HG03095 (cell line): ENCODE measurements around the gene VWA8.
"Not testable (repeated sequence)": the region's sequence is repeated elsewhere in the genome, so short reads cannot be mapped to it uniquely, and the experiment has no call there.

Experiments used
- ATAC-seq: cut with Tn5 transposase; IDR thresholded peaks from one replicate; pipeline ENCODE4 v1.9.1; 2021; ENCODE audit warnings: moderate library complexity; ENCODE audit not compliant: unreplicated experiment

VWA8 gene

GRCh38 chr13:41622432-41623429 lies 338.2 kb downstream of the VWA8 start:
- ATAC-seq: no peak

- ATAC-seq: no peak
These were observed 339.0 kb downstream of the VWA8 start for GRCh38 chr13:41621716-41622431.

- not testable (repeated sequence) for ATAC-seq
These were observed 343.3 kb downstream of the VWA8 start for GRCh38 chr13:41617633-41618032.

GRCh38 chr13:41616151-41616550 lies 344.8 kb downstream of the VWA8 start:
- no peak for ATAC-seq

- ATAC-seq: no peak
These were observed 345.4 kb downstream of the VWA8 start for GRCh38 chr13:41615528-41615855.

GRCh38 chr13:41614671-41615527 lies 346.0 kb downstream of the VWA8 start:
- no peak for ATAC-seq

- ATAC-seq: no peak
These were observed 346.8 kb downstream of the VWA8 start for GRCh38 chr13:41613984-41614661.

- ATAC-seq: no peak
These were observed 347.4 kb downstream of the VWA8 start for GRCh38 chr13:41613471-41613870.

GRCh38 chr13:41611385-41611784 lies 349.5 kb downstream of the VWA8 start:
- ATAC-seq: no peak

GRCh38 chr13:41610404-41610803 lies 350.5 kb downstream of the VWA8 start:
- ATAC-seq: no peak

- no peak for ATAC-seq
These were observed 351.1 kb downstream of the VWA8 start for GRCh38 chr13:41609828-41610227.

- no peak for ATAC-seq
These were observed 352.1 kb downstream of the VWA8 start for GRCh38 chr13:41608839-41609177.

- no peak for ATAC-seq
These were observed 352.6 kb downstream of the VWA8 start for GRCh38 chr13:41608111-41608838.

GRCh38 chr13:41606646-41607045 lies 354.3 kb downstream of the VWA8 start:
- no peak for ATAC-seq

- ATAC-seq: no peak
These were observed 355.3 kb downstream of the VWA8 start for GRCh38 chr13:41605319-41606285.

GRCh38 chr13:41603917-41604316 lies 357.0 kb downstream of the VWA8 start:
- ATAC-seq: no peak

GRCh38 chr13:41601718-41602445 lies 359.0 kb downstream of the VWA8 start:
- no peak for ATAC-seq

GRCh38 chr13:41599619-41600018 lies 361.3 kb downstream of the VWA8 start:
- ATAC-seq: no peak
